B cell (primary cell): ENCODE measurements around the gene AUTS2. TPM values are rescaled to one million over a fixed set of nuclear protein-coding genes. Genes with fewer than 3 reads are reported as not detected.

Experiments
- ATAC-seq: fragments of 200-7000 bp; cut with Tn5 transposase; one replicate; pipeline ENCODE4 v1.10.0; 2021; ENCODE audit warnings: low read depth, mild to moderate bottlenecking, moderate number of reproducible peaks, moderate library complexity
- CTCF ChIA-PET: fragments of 350-600 bp; sonication (Branson Sonifier 250); formaldehyde crosslinking; loops from one replicate; lab custom pipeline; 2021; ENCODE audit warnings: antibody characterized with exemption, inconsistent platforms; lab: Charles Lee
- POLR2A ChIA-PET: fragments of 350-600 bp; sonication (Branson Sonifier 250); formaldehyde crosslinking; loops from one replicate; lab custom pipeline; 2021; ENCODE audit warnings: antibody characterized with exemption; lab: Charles Lee
- DNase-seq: peaks from one replicate; pipeline ENCODE4 v3.0.0; 2013
- H2AFZ ChIP-seq: 2 replicates; pipeline ENCODE4 v1.6.1; 2012; ENCODE audit warnings: mild to moderate bottlenecking, low read depth, low read length; ENCODE audit not compliant: insufficient read depth, poor library complexity, severe bottlenecking
- H3K27ac ChIP-seq, 2 donors: 1 replicate in 1 of 2; 2 replicates in 1 of 2; pipeline ENCODE4 v1.5.1; 2012 to 2013; ENCODE audit warnings: low read length in 2 of 2, mild to moderate bottlenecking in 2 of 2, moderate library complexity in 1 of 2
- H3K27me3 ChIP-seq, 4 experiments: fragments of 200-600 bp in 1 of 4; sonication (generic) in 1 of 4; replicated peaks in 1 of 4; 1 replicate in 2 of 4; 2 replicates in 2 of 4; pipeline versions ENCODE4 v1.6.1 to v1.7.0; 2013 to 2016; ENCODE audit warnings: low read length in 3 of 4, mild to moderate bottlenecking in 2 of 4, mixed read lengths in 1 of 4, moderate library complexity in 1 of 4; ENCODE audit not compliant: insufficient read depth in 4 of 4, control insufficient read depth in 3 of 4; ENCODE audit errors: control extremely low read depth in 1 of 4
- H3K36me3 ChIP-seq, 2 experiments: replicated peaks in 1 of 2; 1 replicate in 1 of 2; 2 replicates in 1 of 2; pipeline versions ENCODE4 v1.6.1 to v1.7.1; 2013; ENCODE audit warnings: low read length in 1 of 2; ENCODE audit not compliant: insufficient read depth in 2 of 2, control insufficient read depth in 1 of 2; ENCODE audit errors: control extremely low read depth in 1 of 2, extremely low read depth in 1 of 2
- H3K4me1 ChIP-seq, 2 donors: fragments of 200-600 bp in 1 of 2; sonication (generic) in 1 of 2; 1 replicate in 1 of 2; 2 replicates in 1 of 2; pipeline versions ENCODE4 v1.5.1 to v1.6.1; 2013 to 2017; ENCODE audit warnings: low read length in 2 of 2; ENCODE audit not compliant: control insufficient read depth in 2 of 2, insufficient read depth in 2 of 2
- H3K4me2 ChIP-seq: replicated peaks from 2 replicates; pipeline ENCODE3; 2012; ENCODE audit warnings: mild to moderate bottlenecking, low read depth, low read length; ENCODE audit not compliant: poor library complexity, severe bottlenecking
- H3K4me3 ChIP-seq, 5 experiments: fragments of 200-600 bp in 1 of 5; sonication (generic) in 1 of 5; 1 replicate in 3 of 5; 2 replicates in 2 of 5; pipeline versions ENCODE4 v1.5.1 to v1.7.0; 2011 to 2016; ENCODE audit warnings: low read length in 4 of 5, mild to moderate bottlenecking in 4 of 5, low read depth in 2 of 5, control low read depth in 1 of 5, moderate library complexity in 1 of 5; ENCODE audit not compliant: insufficient read depth in 1 of 5; ENCODE audit errors: control extremely low read depth in 1 of 5, extremely low read depth in 1 of 5
- H3K79me2 ChIP-seq: fragments of 200-600 bp; sonication (generic); one replicate; pipeline ENCODE4 v1.6.0; 2016; ENCODE audit warnings: low read length; ENCODE audit not compliant: control insufficient read depth, insufficient read depth
- H3K9ac ChIP-seq: fragments of 200-600 bp; sonication (generic); 2 replicates; pipeline ENCODE4 v1.6.1; 2017; ENCODE audit warnings: mild to moderate bottlenecking, low read length, moderate library complexity
- H3K9me3 ChIP-seq, 3 donors: one replicate each; pipeline versions ENCODE4 v1.6.1 to v1.7.1; 2013; ENCODE audit warnings: low read length in 2 of 3; ENCODE audit not compliant: control insufficient read depth in 2 of 3, insufficient read depth in 1 of 3; ENCODE audit errors: control extremely low read depth in 1 of 3
- H4K20me1 ChIP-seq: 2 replicates; pipeline ENCODE4 v1.6.0; 2012; ENCODE audit warnings: mild to moderate bottlenecking, low read length; ENCODE audit not compliant: insufficient read depth, control insufficient read depth, poor library complexity, severe bottlenecking
- H3K27ac Mint-ChIP-seq: one replicate; pipeline ENCODE4 v1.8.0; 2021; ENCODE audit warnings: mixed read lengths
- H3K27me3 Mint-ChIP-seq: one replicate; pipeline ENCODE4 v1.8.0; 2021; ENCODE audit warnings: mixed read lengths
- H3K4me1 Mint-ChIP-seq: one replicate; pipeline ENCODE4 v1.8.0; 2021; ENCODE audit warnings: mixed read lengths
- H3K4me3 Mint-ChIP-seq: one replicate; pipeline ENCODE4 v1.8.0; 2021; ENCODE audit warnings: mixed read lengths
- H3K9me3 Mint-ChIP-seq: one replicate; pipeline ENCODE4 v1.8.0; 2022; ENCODE audit warnings: mixed read lengths; ENCODE audit not compliant: insufficient read depth
- CTCF ChIP-seq: fragments of 200-600 bp; IDR thresholded peaks from one replicate; pipeline ENCODE4 v1.8.0; 2022; ENCODE audit warnings: antibody characterized with exemption, mild to moderate bottlenecking
- EZH2 ChIP-seq: IDR thresholded peaks from 2 replicates; pipeline ENCODE4 v1.6.1; 2012; ENCODE audit warnings: borderline replicate concordance, low read depth, mild to moderate bottlenecking, moderate library complexity, low read length; ENCODE audit not compliant: insufficient read depth, poor library complexity, severe bottlenecking
- WGBS: methylation state at CpG from one replicate; pipeline ENCODE4 v1.1.5; 2013; ENCODE audit warnings: missing lambda C conversion rate; ENCODE audit not compliant: insufficient coverage; 5-methylcytosine and 5-hydroxymethylcytosine counted together
- intact Hi-C: fragments of 100-400 bp; cut with micrococcal nuclease; formaldehyde crosslinking; loops from one replicate; pipeline ENCODE4 v1.10.0; 2022
- polyA plus RNA-seq: library from polyadenylated mRNA; depleted of rRNA; stranded (reverse); fragments of >200 nt; gene quantifications from 2 replicates; pipeline ENCODE4 v1.2.3, GENCODE V29; 2012
- total RNA-seq, 2 donors: library from RNA; stranded (reverse); fragments of 120-200 nt in 1 of 2; gene quantifications; 1 replicate in 1 of 2; 2 replicates in 1 of 2; pipeline versions ENCODE4 v1.2.3 to v1.2.4, GENCODE V29; 2013 to 2022

Gene AUTS2
- total and polyA plus RNA-seq, 2 donors (not counting 1 experiment from before 2014, with no cell fraction given), result 22.3 to 35.0 TPM

- POLR2A ChIA-PET, result interaction anchor here (0.6 kb wide), 1 partner anchor 87 kb away, joined by 4 read pairs; no protein-coding TSS in a partner anchor
- no peaks in the 10 kb centered on the region for H3K9me3 Mint-ChIP-seq
- no peak overlapping the region for H3K4me2 ChIP-seq
Measured at GRCh38 chr7:69781412-69781846, 183.2 kb downstream of the AUTS2 start.

More at GRCh38 chr7:69781412-69781846, 183.2 kb downstream of the AUTS2 start:
- Histone ChIP-seq H3K36me3 (no peaks in the 10 kb centered on the region), H3K27me3 (no peaks in the 10 kb centered on the region), H3K9ac (no peak overlapping the region), H3K4me1 (no peaks in the 10 kb centered on the region), H4K20me1 (no peaks in the 10 kb centered on the region), H3K27ac (no peak overlapping the region), H3K79me2 (peaks cover 12% of the 10 kb centered on the region), H2AFZ (no peak overlapping the region), H3K9me3 (no peaks in the 10 kb centered on the region), H3K4me3 (no peak overlapping the region)
- DNase-seq (no peak), ATAC-seq (no peak)
- Mint-ChIP-seq H3K27ac (no peak overlapping the region), H3K27me3 (no peaks in the 10 kb centered on the region), H3K4me3 (no peak overlapping the region), H3K4me1 (no peaks in the 10 kb centered on the region)
- intact Hi-C loops, result no loop called here
- TF ChIP-seq CTCF, result no peak
- TF ChIP-seq EZH2, result no peak
- 100% methylated on average over 2 of the region's 3 CpGs for WGBS
- CTCF ChIA-PET, result no interaction called here
